HG03442 (cell line): Measurements from ENCODE around the gene OR6F1.
"Not testable (repeated sequence)": the region's sequence is repeated elsewhere in the genome, so short reads cannot be mapped to it uniquely, and the experiment has no call there.

ENCODE experiments used
- ATAC-seq: cut with Tn5 transposase; IDR thresholded peaks from one replicate; pipeline ENCODE4 v1.9.1; 2021; ENCODE audit warnings: mild to moderate bottlenecking, moderate library complexity; ENCODE audit not compliant: unreplicated experiment

OR6F1 gene

GRCh38 chr1:247716546-247716945, at the start of gene OR6F1:
OR6F1 (minus strand) TSS chr1:247716646; CDS start chr1:247712755, 3,891 bp downstream.
- ATAC-seq, result no peak

- no peak for ATAC-seq
Observed at GRCh38 chr1:247760456-247760855, 44.0 kb upstream of the OR6F1 start, which contains the start of gene OR1C1. OR1C1 (minus strand) TSS chr1:247760556; CDS start chr1:247758406, 2,150 bp downstream.

- ATAC-seq, result not testable (repeated sequence)
Observed at GRCh38 chr1:247754311-247754710, 37.9 kb upstream of the OR6F1 start.

GRCh38 chr1:247749870-247750269, 33.4 kb upstream of the OR6F1 start:
- ATAC-seq, result no peak

GRCh38 chr1:247748041-247748440, 31.6 kb upstream of the OR6F1 start, which contains the start of gene OR14A2:
OR14A2 (minus strand) TSS chr1:247748141.
- ATAC-seq, result no peak

- ATAC-seq, result no peak
Observed at GRCh38 chr1:247747616-247748015, 31.2 kb upstream of the OR6F1 start.

GRCh38 chr1:247746391-247746935, 30.0 kb upstream of the OR6F1 start:
- no peak for ATAC-seq

GRCh38 chr1:247742215-247742760, 25.8 kb upstream of the OR6F1 start:
- not testable (repeated sequence) for ATAC-seq

GRCh38 chr1:247741756-247742155, 25.3 kb upstream of the OR6F1 start:
- ATAC-seq, result no peak

GRCh38 chr1:247740721-247741120, 24.3 kb upstream of the OR6F1 start:
- no peak for ATAC-seq

- no peak for ATAC-seq
Observed at GRCh38 chr1:247738315-247738714, 21.9 kb upstream of the OR6F1 start, which contains the start of gene OR14K1. OR14K1 (plus strand) TSS chr1:247738615; CDS start chr1:247738615, 0 bp downstream.

- no peak for ATAC-seq
Observed at GRCh38 chr1:247721222-247721621, 4.8 kb upstream of the OR6F1 start.

- ATAC-seq, result no peak
Observed at GRCh38 chr1:247713753-247714152, 2.7 kb downstream of the OR6F1 start.

- not testable (repeated sequence) for ATAC-seq
Observed at GRCh38 chr1:247710681-247711080, 5.8 kb downstream of the OR6F1 start.

- no peak for ATAC-seq
Observed at GRCh38 chr1:247701338-247701737, 15.1 kb downstream of the OR6F1 start.

GRCh38 chr1:247681288-247681897, 35.1 kb downstream of the OR6F1 start:
- ATAC-seq, result peak; percentile 97

- ATAC-seq, result no peak
Observed at GRCh38 chr1:247680171-247680570, 36.3 kb downstream of the OR6F1 start.

- ATAC-seq, result no peak
Observed at GRCh38 chr1:247679639-247680038, 36.8 kb downstream of the OR6F1 start, which contains the start of gene OR13G1. OR13G1 (minus strand) TSS chr1:247679739; CDS start chr1:247673041, 6,698 bp downstream.

- ATAC-seq, result no peak
Observed at GRCh38 chr1:247669225-247669624, 47.2 kb downstream of the OR6F1 start.
